IMR-90 (cell line): Measurements from ENCODE around the gene CLEC10A.

Experiments used
- BHLHE40 ChIP-seq: fragments of 150-350 bp; IDR thresholded peaks from 2 replicates; pipeline ENCODE4 v1.6.1; 2016; ENCODE audit warnings: mild to moderate bottlenecking, low read depth, low read length
- CEBPB ChIP-seq: IDR thresholded peaks from 2 replicates; pipeline ENCODE4 v1.6.1; 2012; ENCODE audit warnings: low read depth, low read length, improper control_type of control experiment
- FOS ChIP-seq: fragments of 150-350 bp; IDR thresholded peaks from 2 replicates; pipeline ENCODE4 v1.6.1; 2016; ENCODE audit warnings: low read depth, low read length
- MXI1 ChIP-seq: IDR thresholded peaks from 2 replicates; pipeline ENCODE4 v1.6.1; 2012; ENCODE audit warnings: low read depth, mild to moderate bottlenecking, low read length, moderate library complexity, borderline replicate concordance
- NFE2L2 ChIP-seq: fragments of 150-350 bp; IDR thresholded peaks from 2 replicates; pipeline ENCODE4 v1.6.1; 2016; ENCODE audit warnings: low read depth, mild to moderate bottlenecking, low read length
- POLR2A ChIP-seq: IDR thresholded peaks from 2 replicates; pipeline ENCODE4 v1.6.1; 2012; ENCODE audit warnings: mild to moderate bottlenecking, low read depth, low read length
- RAD21 ChIP-seq: IDR thresholded peaks from 2 replicates; pipeline ENCODE4 v1.6.1; 2012; ENCODE audit warnings: low read length, improper control_type of control experiment
- RCOR1 ChIP-seq: IDR thresholded peaks from 2 replicates; pipeline ENCODE4 v1.6.1; 2012; ENCODE audit warnings: mild to moderate bottlenecking, low read length, improper control_type of control experiment; ENCODE audit not compliant: insufficient replicate concordance
- RFX5 ChIP-seq: IDR thresholded peaks from 2 replicates; pipeline ENCODE4 v1.8.0; 2012; ENCODE audit warnings: low read depth, mild to moderate bottlenecking, low read length, moderate library complexity
- USF2 ChIP-seq: fragments of 150-350 bp; IDR thresholded peaks from 2 replicates; pipeline ENCODE4 v1.6.1; 2017; ENCODE audit warnings: mild to moderate bottlenecking, antibody characterized with exemption, low read length, low read depth
- TF ChIP-seq, protein P1 (sequence below): conservative IDR thresholded peaks from 2 replicates; pipeline ENCODE4 v1.5.1; 2012; ENCODE audit warnings: mild to moderate bottlenecking, low read depth, low read length, improper control_type of control experiment

- TF ChIP-seq, protein P1, sequence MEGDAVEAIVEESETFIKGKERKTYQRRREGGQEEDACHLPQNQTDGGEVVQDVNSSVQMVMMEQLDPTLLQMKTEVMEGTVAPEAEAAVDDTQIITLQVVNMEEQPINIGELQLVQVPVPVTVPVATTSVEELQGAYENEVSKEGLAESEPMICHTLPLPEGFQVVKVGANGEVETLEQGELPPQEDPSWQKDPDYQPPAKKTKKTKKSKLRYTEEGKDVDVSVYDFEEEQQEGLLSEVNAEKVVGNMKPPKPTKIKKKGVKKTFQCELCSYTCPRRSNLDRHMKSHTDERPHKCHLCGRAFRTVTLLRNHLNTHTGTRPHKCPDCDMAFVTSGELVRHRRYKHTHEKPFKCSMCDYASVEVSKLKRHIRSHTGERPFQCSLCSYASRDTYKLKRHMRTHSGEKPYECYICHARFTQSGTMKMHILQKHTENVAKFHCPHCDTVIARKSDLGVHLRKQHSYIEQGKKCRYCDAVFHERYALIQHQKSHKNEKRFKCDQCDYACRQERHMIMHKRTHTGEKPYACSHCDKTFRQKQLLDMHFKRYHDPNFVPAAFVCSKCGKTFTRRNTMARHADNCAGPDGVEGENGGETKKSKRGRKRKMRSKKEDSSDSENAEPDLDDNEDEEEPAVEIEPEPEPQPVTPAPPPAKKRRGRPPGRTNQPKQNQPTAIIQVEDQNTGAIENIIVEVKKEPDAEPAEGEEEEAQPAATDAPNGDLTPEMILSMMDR: no peak
- TF ChIP-seq USF2 (no peak), CEBPB (no peak), POLR2A (no peak), RCOR1 (no peak), RFX5 (no peak), FOS (no peak), RAD21 (no peak), NFE2L2 (no peak), MXI1 (no peak), BHLHE40 (no peak)
Observed at GRCh38 chr17:7114875-7115614, 35.0 kb upstream of the CLEC10A start.
